SK-N-SH treated with all-trans-retinoic acid at 6 μM for 48 hours (cell line): ENCODE measurements around the gene CITED2.

Source experiments
- ATAC-seq: fragments of 200-7000 bp; cut with Tn5 transposase; 3 replicates; pipeline ENCODE4 v1.9.1; 2020; ENCODE audit warnings: mild to moderate bottlenecking, moderate library complexity
- ARNTL ChIP-seq: fragments of 450-650 bp; formaldehyde crosslinking; IDR thresholded peaks from 2 replicates; pipeline ENCODE4 v1.5.0; 2020; ENCODE audit warnings: low read depth, mild to moderate bottlenecking, moderate library complexity, borderline replicate concordance
- BACH2 ChIP-seq: fragments of 250-450 bp; sonication (Bioruptor Pico); IDR thresholded peaks from 2 replicates; pipeline ENCODE4 v1.9.0; 2021; ENCODE audit warnings: mild to moderate bottlenecking, borderline replicate concordance
- CREB5 ChIP-seq: fragments of 250-450 bp; sonication (Bioruptor Pico); IDR thresholded peaks from 2 replicates; pipeline ENCODE4 v1.5.1; 2020; ENCODE audit warnings: low read depth, mild to moderate bottlenecking, moderate library complexity
- CSDC2 ChIP-seq: fragments of 250-450 bp; sonication (Bioruptor Pico); IDR thresholded peaks from 2 replicates; pipeline ENCODE4 v1.5.0; 2020; ENCODE audit warnings: mild to moderate bottlenecking, moderate library complexity
- ESRRG ChIP-seq: fragments of 250-450 bp; sonication (Bioruptor Pico); IDR thresholded peaks from 2 replicates; pipeline ENCODE4 v1.6.1; 2021; ENCODE audit warnings: mild to moderate bottlenecking
- GLIS3 ChIP-seq: fragments of 250-450 bp; sonication (Bioruptor Pico); IDR thresholded peaks from 2 replicates; pipeline ENCODE4 v1.5.0; 2020; ENCODE audit warnings: mild to moderate bottlenecking, moderate library complexity
- ISL1 ChIP-seq: fragments of 250-450 bp; sonication (Bioruptor Pico); IDR thresholded peaks from 2 replicates; pipeline ENCODE4 v2.1.2; 2022; ENCODE audit warnings: mild to moderate bottlenecking, moderate library complexity
- OSR1 ChIP-seq: fragments of 250-450 bp; sonication (Bioruptor Pico); IDR thresholded peaks from 2 replicates; pipeline ENCODE4 v1.8.0; 2022; ENCODE audit warnings: moderate library complexity, mild to moderate bottlenecking, inconsistent platforms
- PATZ1 ChIP-seq: fragments of 250-450 bp; sonication (Bioruptor Pico); IDR thresholded peaks from 2 replicates; pipeline ENCODE4 v1.8.0; 2020; ENCODE audit warnings: mild to moderate bottlenecking, moderate library complexity, borderline replicate concordance
- POU6F1 ChIP-seq: fragments of 250-450 bp; sonication (Bioruptor Pico); IDR thresholded peaks from 2 replicates; pipeline ENCODE4 v1.8.0; 2021; ENCODE audit warnings: low read depth, mild to moderate bottlenecking, moderate library complexity, borderline replicate concordance
- PPARA ChIP-seq: fragments of 250-450 bp; sonication (Bioruptor Pico); IDR thresholded peaks from 2 replicates; pipeline ENCODE4 v1.5.0; 2020; ENCODE audit warnings: mild to moderate bottlenecking, borderline replicate concordance
- RARB ChIP-seq: fragments of 250-450 bp; sonication (Bioruptor Pico); IDR thresholded peaks from 2 replicates; pipeline ENCODE4 v1.8.0; 2021; ENCODE audit warnings: mild to moderate bottlenecking, moderate library complexity
- SNAI2 ChIP-seq: fragments of 250-450 bp; sonication (Bioruptor Pico); IDR thresholded peaks from 2 replicates; pipeline ENCODE4 v1.5.0; 2020; ENCODE audit warnings: mild to moderate bottlenecking, moderate library complexity
- TCF4 ChIP-seq: fragments of 250-450 bp; sonication (Bioruptor Pico); IDR thresholded peaks from 2 replicates; pipeline ENCODE4 v1.8.0; 2021; ENCODE audit warnings: mild to moderate bottlenecking, moderate library complexity, borderline replicate concordance
- TOX ChIP-seq: fragments of 250-450 bp; sonication (Bioruptor Pico); IDR thresholded peaks from 2 replicates; pipeline ENCODE4 v1.8.0; 2021; ENCODE audit warnings: mild to moderate bottlenecking, moderate library complexity, borderline replicate concordance
- TSHZ2 ChIP-seq: fragments of 250-450 bp; sonication (Bioruptor Pico); IDR thresholded peaks from 2 replicates; pipeline ENCODE4 v1.5.0; 2020; ENCODE audit warnings: mild to moderate bottlenecking, moderate library complexity
- ZC3H10 ChIP-seq: fragments of 250-450 bp; sonication (Bioruptor Pico); IDR thresholded peaks from 2 replicates; pipeline ENCODE4 v1.5.1; 2021; ENCODE audit warnings: mild to moderate bottlenecking, moderate library complexity
- ZFP30 ChIP-seq: fragments of 450-650 bp; formaldehyde crosslinking; IDR thresholded peaks from 2 replicates; pipeline ENCODE4 v1.5.0; 2022; ENCODE audit warnings: mild to moderate bottlenecking, moderate library complexity
- ZNF565 ChIP-seq: fragments of 450-650 bp; formaldehyde crosslinking; conservative IDR thresholded peaks from 2 replicates; pipeline ENCODE4 v1.5.0; 2020; ENCODE audit warnings: low read depth, mild to moderate bottlenecking, moderate library complexity
- ZNF70 ChIP-seq: fragments of 450-650 bp; formaldehyde crosslinking; IDR thresholded peaks from 2 replicates; pipeline ENCODE4 v1.5.0; 2020; ENCODE audit warnings: mild to moderate bottlenecking, moderate library complexity
- TF ChIP-seq, protein P1 (sequence below): fragments of 250-450 bp; sonication (Bioruptor Pico); IDR thresholded peaks from 2 replicates; pipeline ENCODE4 v1.5.1; 2021; ENCODE audit warnings: mild to moderate bottlenecking, moderate library complexity

The CITED2 gene

GRCh38 chr6:139355172-139355571 is 19.3 kb downstream of the CITED2 start:
- no peak for ATAC-seq
- TF ChIP-seq GLIS3 (CRISPR knock-in tag) (no peak), ARNTL (CRISPR knock-in tag) (no peak), ZFP30 (CRISPR knock-in tag) (no peak), BACH2 (no peak), ZC3H10 (CRISPR knock-in tag) (no peak), ZNF565 (CRISPR knock-in tag) (no peak), SNAI2 (no peak), CSDC2 (no peak), PPARA (CRISPR knock-in tag) (no peak), POU6F1 (CRISPR knock-in tag) (no peak), PATZ1 (CRISPR knock-in tag) (no peak), TSHZ2 (CRISPR knock-in tag) (no peak), ISL1 (no peak), ZNF70 (no peak), TOX (CRISPR knock-in tag) (no peak), CREB5 (CRISPR knock-in tag) (no peak), OSR1 (CRISPR knock-in tag) (no peak), ESRRG (CRISPR knock-in tag) (no peak)
- TF ChIP-seq, protein P1, sequence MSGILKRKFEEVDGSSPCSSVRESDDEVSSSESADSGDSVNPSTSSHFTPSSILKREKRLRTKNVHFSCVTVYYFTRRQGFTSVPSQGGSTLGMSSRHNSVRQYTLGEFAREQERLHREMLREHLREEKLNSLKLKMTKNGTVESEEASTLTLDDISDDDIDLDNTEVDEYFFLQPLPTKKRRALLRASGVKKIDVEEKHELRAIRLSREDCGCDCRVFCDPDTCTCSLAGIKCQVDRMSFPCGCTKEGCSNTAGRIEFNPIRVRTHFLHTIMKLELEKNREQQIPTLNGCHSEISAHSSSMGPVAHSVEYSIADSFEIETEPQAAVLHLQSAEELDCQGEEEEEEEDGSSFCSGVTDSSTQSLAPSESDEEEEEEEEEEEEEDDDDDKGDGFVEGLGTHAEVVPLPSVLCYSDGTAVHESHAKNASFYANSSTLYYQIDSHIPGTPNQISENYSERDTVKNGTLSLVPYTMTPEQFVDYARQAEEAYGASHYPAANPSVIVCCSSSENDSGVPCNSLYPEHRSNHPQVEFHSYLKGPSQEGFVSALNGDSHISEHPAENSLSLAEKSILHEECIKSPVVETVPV (CRISPR knock-in tag): no peak

DNA sequence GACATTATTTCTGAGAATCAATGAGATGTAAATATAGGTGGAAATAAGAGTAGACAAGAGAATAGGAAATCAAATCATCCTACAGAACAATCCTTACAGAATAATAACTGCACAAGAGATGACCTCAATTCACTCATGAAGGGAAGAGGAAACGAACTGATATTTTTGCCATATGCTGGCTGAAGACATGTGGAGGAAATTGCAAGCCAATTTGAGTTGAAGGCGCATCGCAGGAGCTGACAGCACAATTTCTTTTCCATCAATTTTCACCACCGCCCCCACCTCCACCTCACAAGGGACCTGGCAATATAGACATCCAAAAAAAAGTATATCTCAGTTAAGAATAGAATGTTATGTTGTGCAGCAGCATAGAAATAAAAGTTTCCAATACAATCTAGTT is 20.3 kb downstream of the CITED2 start:
- TF ChIP-seq PATZ1 (CRISPR knock-in tag) (no peak), TSHZ2 (CRISPR knock-in tag) (no peak), RARB (CRISPR knock-in tag) (no peak), TOX (CRISPR knock-in tag) (no peak), CSDC2 (no peak), OSR1 (CRISPR knock-in tag) (no peak), CREB5 (CRISPR knock-in tag) (no peak), ESRRG (CRISPR knock-in tag) (no peak), GLIS3 (CRISPR knock-in tag) (no peak), TCF4 (CRISPR knock-in tag) (no peak)
- no peak for ATAC-seq
